ENCODE data around the gene PARP3.

Gene PARP3

GRCh38 chr3:51968170-51968775 lies 26.1 kb downstream of the PARP3 start:
- no peak for DNase-seq

GRCh38 chr3:51968883-51969678 lies 26.9 kb downstream of the PARP3 start:
- no peak for DNase-seq

- DNase-seq, result no peak
Observed at GRCh38 chr3:51969841-51970240, 27.7 kb downstream of the PARP3 start.

GRCh38 chr3:51970606-51971300 lies 28.6 kb downstream of the PARP3 start:
- DNase-seq, result peak; percentile 79

- DNase-seq, result no peak
Observed at GRCh38 chr3:51971350-51971749, 29.2 kb downstream of the PARP3 start.

- peak; percentile 58 for DNase-seq
Observed at GRCh38 chr3:51974277-51974962, 32.3 kb downstream of the PARP3 start.

GRCh38 chr3:51974963-51975851 lies 33.0 kb downstream of the PARP3 start, which contains the start of gene ABHD14A:
Gene ABHD14A, plus strand, starts transcription at chr3:51975064. Its CDS starts 72 bp downstream, at chr3:51975136.
- DNase-seq, result peak; percentile 82

GRCh38 chr3:51975852-51976549 lies 33.8 kb downstream of the PARP3 start:
- peak; percentile 47 for DNase-seq

GRCh38 chr3:51977446-51978142 lies 35.4 kb downstream of the PARP3 start:
- no peak for DNase-seq

GRCh38 chr3:51978143-51978502 lies 36.0 kb downstream of the PARP3 start:
- DNase-seq, result no peak

- no peak for DNase-seq
Observed at GRCh38 chr3:51980253-51980652, 38.1 kb downstream of the PARP3 start.

- DNase-seq, result peak; percentile 87
Observed at GRCh38 chr3:51982352-51982837, 40.2 kb downstream of the PARP3 start.

GRCh38 chr3:51982838-51983577 lies 40.8 kb downstream of the PARP3 start, which contains the start of gene ACY1:
Gene ACY1, plus strand, starts transcription at chr3:51983535. Its CDS starts 530 bp downstream, at chr3:51984065.
- DNase-seq, result peak; percentile 87

- no peak for DNase-seq
Observed at GRCh38 chr3:51983578-51984268, 41.6 kb downstream of the PARP3 start.

GRCh38 chr3:51984269-51984647 lies 42.1 kb downstream of the PARP3 start:
- no peak for DNase-seq

- DNase-seq, result no peak
Observed at GRCh38 chr3:51985063-51985462, 42.9 kb downstream of the PARP3 start.

- DNase-seq, result no peak
Observed at GRCh38 chr3:51986010-51986947, 44.1 kb downstream of the PARP3 start.

- no peak for DNase-seq
Observed at GRCh38 chr3:51987568-51987967, 45.4 kb downstream of the PARP3 start.
